Breast epithelium (tissue), 4 donors: ENCODE measurements around the gene INSIG1. TPM values are rescaled to one million over a fixed set of nuclear protein-coding genes. Genes with fewer than 3 reads are reported as not detected.

Experiments
- DNase-seq, 2 donors: peaks; one replicate each; pipeline ENCODE4 v3.0.0-alpha.2; 2019; ENCODE audit warnings: low spot score in 2 of 2
- H3K27ac ChIP-seq, 2 donors: fragments of 200-600 bp; sonication (generic) in 1 of 2; one replicate each; pipeline ENCODE4 v1.5.1; 2016 to 2019; ENCODE audit warnings: mild to moderate bottlenecking in 1 of 2
- H3K27me3 ChIP-seq, 2 donors: fragments of 200-600 bp; sonication (generic) in 1 of 2; one replicate each; pipeline versions ENCODE4 v1.5.1 to v1.6.0; 2017 to 2019; ENCODE audit warnings: control low read depth in 1 of 2, mild to moderate bottlenecking in 1 of 2
- H3K36me3 ChIP-seq: fragments of 200-600 bp; one replicate; pipeline ENCODE4 v1.5.1; 2019
- H3K4me1 ChIP-seq, 2 donors: fragments of 200-600 bp; sonication (generic); one replicate each; pipeline ENCODE4 v1.5.1; 2016 to 2019; ENCODE audit warnings: control low read depth in 1 of 2
- H3K4me3 ChIP-seq, 3 donors: fragments of 200-600 bp; sonication (generic); 1 replicate in 2 of 3; 2 replicates in 1 of 3; pipeline ENCODE4 v1.5.1; 2016 to 2019; ENCODE audit warnings: mild to moderate bottlenecking in 3 of 3, moderate library complexity in 2 of 3
- H3K9me3 ChIP-seq, 2 donors: fragments of 200-600 bp; sonication (generic) in 1 of 2; one replicate each; pipeline ENCODE4 v1.5.1; 2016 to 2019; ENCODE audit warnings: control low read depth in 1 of 2
- POLR2A ChIP-seq: fragments of 450-650 bp; IDR thresholded peaks from one replicate; pipeline ENCODE4 v1.6.1; 2016; ENCODE audit warnings: antibody characterized with exemption, mild to moderate bottlenecking, moderate library complexity
- POLR2AphosphoS5 ChIP-seq, 3 donors: sonication (generic); formaldehyde crosslinking; IDR thresholded peaks; one replicate each; pipeline ENCODE4 v1.6.1; 2017; ENCODE audit warnings: antibody characterized with exemption in 3 of 3
- intact Hi-C: fragments of 100-400 bp; cut with DNase I; formaldehyde crosslinking; loops from one replicate; pipeline ENCODE4 v1.15.1; 2023; ENCODE audit warnings: low total_unique reads
- total RNA-seq, 3 donors: library from RNA; depleted of rRNA; stranded (reverse); fragments of >200 nt; gene quantifications; one replicate each; pipeline ENCODE4 v1.1.0, GENCODE V29; 2016
- TF ChIP-seq, protein P1 (sequence below), 3 donors: fragments of 450-650 bp; IDR thresholded peaks; one replicate each; pipeline ENCODE4 v1.5.1; 2016 to 2017; ENCODE audit warnings: antibody characterized with exemption in 3 of 3, mild to moderate bottlenecking in 3 of 3, moderate library complexity in 3 of 3

INSIG1 gene
- total RNA-seq, 3 donors from 2014 or later, result 37.0 to 89.6 (median 66.0) TPM

DNA sequence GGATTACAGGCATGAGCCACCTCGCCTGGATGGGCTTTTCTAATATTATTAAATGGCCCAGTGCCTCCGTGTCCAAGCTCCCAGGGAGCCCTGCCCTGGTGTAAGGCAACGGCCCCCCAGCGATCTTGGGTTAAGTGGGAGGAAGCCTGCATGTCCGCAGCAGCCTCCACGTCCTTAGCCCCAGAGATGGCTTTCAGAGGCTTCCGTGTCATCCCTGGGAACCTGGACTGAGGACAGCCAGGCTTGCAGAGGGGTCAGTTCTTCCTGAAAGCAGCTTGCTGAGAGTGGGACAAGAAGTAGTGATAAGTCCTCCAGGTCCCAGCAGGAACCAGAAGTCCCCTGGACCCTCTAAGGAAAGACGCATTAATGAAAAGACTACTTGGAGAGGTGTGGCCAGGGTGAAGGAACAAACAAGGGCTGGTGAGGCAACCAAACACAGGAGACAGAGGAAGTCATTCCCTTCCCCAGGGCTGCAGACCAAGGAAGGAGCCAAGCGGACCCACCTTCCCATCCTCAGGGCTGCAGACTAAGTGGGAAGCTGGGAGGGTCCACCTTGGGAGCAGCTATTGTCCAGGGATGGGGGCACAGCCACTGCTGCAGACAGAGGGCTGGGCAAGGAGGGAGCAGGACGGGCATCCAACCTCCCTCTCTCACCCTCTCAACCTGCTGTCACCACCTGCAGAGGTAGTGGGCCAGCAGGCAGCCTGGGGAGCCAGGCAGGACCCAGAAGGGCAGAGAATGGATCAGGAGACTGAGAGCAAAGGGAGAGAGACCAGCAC lies 13.0 kb upstream of the INSIG1 start:
- Histone ChIP-seq H3K4me3 (no peak overlapping the region), H3K36me3 (no peaks in the 10 kb centered on the region), H3K4me1 (no peaks in the 10 kb centered on the region), H3K27ac (no peak overlapping the region), H3K27me3 (peaks cover 0 to 4% of the 10 kb centered on the region in 2 donors), H3K9me3 (no peaks in the 10 kb centered on the region)
- intact Hi-C loops, result no loop called here
- no peak for TF ChIP-seq POLR2AphosphoS5 (IDR thresholded peaks at IDR 0.05)
- TF ChIP-seq, protein P1, sequence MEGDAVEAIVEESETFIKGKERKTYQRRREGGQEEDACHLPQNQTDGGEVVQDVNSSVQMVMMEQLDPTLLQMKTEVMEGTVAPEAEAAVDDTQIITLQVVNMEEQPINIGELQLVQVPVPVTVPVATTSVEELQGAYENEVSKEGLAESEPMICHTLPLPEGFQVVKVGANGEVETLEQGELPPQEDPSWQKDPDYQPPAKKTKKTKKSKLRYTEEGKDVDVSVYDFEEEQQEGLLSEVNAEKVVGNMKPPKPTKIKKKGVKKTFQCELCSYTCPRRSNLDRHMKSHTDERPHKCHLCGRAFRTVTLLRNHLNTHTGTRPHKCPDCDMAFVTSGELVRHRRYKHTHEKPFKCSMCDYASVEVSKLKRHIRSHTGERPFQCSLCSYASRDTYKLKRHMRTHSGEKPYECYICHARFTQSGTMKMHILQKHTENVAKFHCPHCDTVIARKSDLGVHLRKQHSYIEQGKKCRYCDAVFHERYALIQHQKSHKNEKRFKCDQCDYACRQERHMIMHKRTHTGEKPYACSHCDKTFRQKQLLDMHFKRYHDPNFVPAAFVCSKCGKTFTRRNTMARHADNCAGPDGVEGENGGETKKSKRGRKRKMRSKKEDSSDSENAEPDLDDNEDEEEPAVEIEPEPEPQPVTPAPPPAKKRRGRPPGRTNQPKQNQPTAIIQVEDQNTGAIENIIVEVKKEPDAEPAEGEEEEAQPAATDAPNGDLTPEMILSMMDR (IDR thresholded peaks at IDR 0.05), result no peak
- TF ChIP-seq POLR2A, result no peak
- no peak for DNase-seq

DNA sequence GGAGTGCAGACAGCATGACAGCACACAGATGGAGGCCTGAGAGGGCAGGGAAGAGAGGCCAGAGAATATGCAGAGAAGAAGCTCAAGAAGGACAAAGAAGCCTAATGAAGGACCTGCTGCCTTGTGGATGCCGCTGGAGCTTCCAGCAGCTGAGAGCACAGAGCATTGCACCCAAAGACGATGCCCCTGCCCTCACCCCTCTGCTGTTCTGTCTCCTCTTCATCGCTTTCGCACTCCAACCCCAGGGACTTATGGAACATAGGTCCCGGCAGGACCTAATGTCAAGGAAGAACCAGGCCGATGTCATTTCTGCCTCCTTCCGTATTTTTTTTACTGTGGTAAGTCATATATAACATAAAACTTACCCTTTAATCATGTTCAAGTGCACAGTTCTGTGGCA lies 12.3 kb upstream of the INSIG1 start:
- DNase-seq, result no peak
- Histone ChIP-seq H3K4me1 (no peaks in the 10 kb centered on the region), H3K36me3 (no peaks in the 10 kb centered on the region), H3K27me3 (peaks cover 0 to 2% of the 10 kb centered on the region in 2 donors), H3K4me3 (no peak overlapping the region), H3K9me3 (no peaks in the 10 kb centered on the region), H3K27ac (no peak overlapping the region)
- TF ChIP-seq, protein P1 (IDR thresholded peaks at IDR 0.05), result no peak
- TF ChIP-seq POLR2A (no peak), POLR2AphosphoS5 (IDR thresholded peaks at IDR 0.05) (no peak)
- intact Hi-C loops, result no loop called here

DNA sequence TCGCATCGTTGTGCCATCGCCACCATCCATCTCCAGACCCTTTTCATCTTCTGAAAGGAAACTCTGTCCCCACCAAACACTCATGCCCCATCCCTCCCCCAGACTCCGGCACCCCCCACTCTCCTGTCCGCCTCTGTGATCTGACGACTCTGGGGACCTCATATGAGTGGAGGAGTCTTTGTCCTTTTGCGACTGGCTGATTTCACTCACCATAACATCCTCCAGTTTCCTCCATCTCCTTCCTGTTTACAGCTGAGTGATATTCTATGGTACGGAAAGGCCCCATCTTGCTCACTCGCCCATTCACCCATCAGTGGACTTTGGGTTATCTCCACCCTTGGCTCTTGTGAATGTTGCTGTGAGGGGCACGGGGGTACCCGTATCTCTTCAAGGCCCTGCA lies 11.8 kb upstream of the INSIG1 start:
- Histone ChIP-seq H3K36me3 (no peaks in the 10 kb centered on the region), H3K27ac (no peak overlapping the region), H3K4me3 (no peak overlapping the region), H3K27me3 (no peaks in the 10 kb centered on the region), H3K9me3 (no peaks in the 10 kb centered on the region), H3K4me1 (no peaks in the 10 kb centered on the region)
- intact Hi-C loops, result no loop called here
- TF ChIP-seq POLR2AphosphoS5 (IDR thresholded peaks at IDR 0.05), result no peak
- TF ChIP-seq, protein P1 (IDR thresholded peaks at IDR 0.05), result no peak
- no peak for DNase-seq

DNA sequence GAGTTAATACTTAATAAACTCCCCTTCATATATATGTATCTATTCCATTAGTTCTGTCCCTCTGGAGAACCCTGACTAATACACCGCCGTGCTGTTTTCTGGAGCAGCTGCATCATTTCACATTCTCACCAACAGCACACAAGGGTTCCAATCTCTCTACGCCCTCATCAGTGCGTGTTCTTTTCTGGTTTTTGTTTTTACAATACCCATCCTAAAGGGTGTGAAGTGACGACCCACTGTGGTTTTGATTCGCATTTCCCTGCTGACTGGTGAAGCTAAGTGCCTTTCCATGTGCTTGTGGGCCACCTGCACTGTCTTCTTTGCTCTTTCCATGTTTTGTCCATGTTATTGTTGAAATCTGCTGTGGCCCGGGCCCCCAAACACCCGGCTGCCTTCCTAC lies 11.0 kb upstream of the INSIG1 start:
- no peaks in the 10 kb centered on the region for H3K4me1 ChIP-seq
- no peak overlapping the region for H3K27ac ChIP-seq
- intact Hi-C loops, result no loop called here
- TF ChIP-seq POLR2A, result no peak
- no peaks in the 10 kb centered on the region for H3K9me3 ChIP-seq
- no peak for DNase-seq
- H3K4me3 ChIP-seq, result no peak overlapping the region
- no peaks in the 10 kb centered on the region for H3K36me3 ChIP-seq
- H3K27me3 ChIP-seq, result no peaks in the 10 kb centered on the region

DNA sequence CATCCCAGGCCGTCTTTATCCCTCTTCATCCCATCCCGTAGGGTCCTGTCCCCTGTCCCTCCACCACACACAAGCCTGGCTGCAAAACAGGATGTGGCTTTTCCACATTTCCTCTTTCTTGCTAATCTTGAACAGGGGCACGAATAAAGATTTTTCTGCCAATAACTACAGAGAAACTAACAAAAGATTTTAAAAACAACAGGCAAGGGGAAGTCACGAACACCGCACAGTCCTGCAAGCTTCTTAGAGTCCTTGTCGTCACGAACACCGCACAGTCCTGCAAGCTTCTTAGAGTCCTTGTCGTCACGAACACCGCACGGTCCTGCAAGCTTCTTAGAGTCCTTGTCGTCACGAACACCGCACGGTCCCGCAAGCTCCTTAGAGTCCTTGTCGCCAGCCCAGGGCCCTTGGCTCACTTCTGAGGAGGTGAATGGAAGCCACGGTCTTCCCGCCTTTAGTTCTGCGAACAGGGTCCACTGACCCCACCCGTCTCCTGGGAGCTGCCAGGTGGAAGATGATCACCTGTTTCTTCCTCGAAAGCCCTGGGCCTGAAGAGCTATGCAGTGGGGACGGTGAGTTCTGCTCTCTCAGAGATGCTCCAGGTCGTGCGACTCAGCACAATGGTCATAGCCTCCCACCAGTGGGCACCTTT lies 10.3 kb upstream of the INSIG1 start:
- Histone ChIP-seq H3K27me3 (no peaks in the 10 kb centered on the region), H3K4me1 (no peaks in the 10 kb centered on the region), H3K9me3 (no peaks in the 10 kb centered on the region), H3K4me3 (no peak overlapping the region), H3K27ac (no peak overlapping the region), H3K36me3 (no peaks in the 10 kb centered on the region)
- DNase-seq, result no peak
- intact Hi-C loops, result no loop called here
- TF ChIP-seq, protein P1 (IDR thresholded peaks at IDR 0.05), result no peak
- no peak for TF ChIP-seq POLR2A
